22Rv1 (cell line): Measurements from ENCODE around the gene PROK1.

Experiments used
- H3K27ac ChIP-seq: fragments of 450-650 bp; 2 replicates; pipeline ENCODE4 v1.5.1; 2017
- ZFX ChIP-seq: fragments of 450-650 bp; IDR thresholded peaks from 2 replicates; pipeline ENCODE4 v1.6.1; 2017; ENCODE audit warnings: antibody characterized with exemption, borderline replicate concordance
- TF ChIP-seq, protein P1 (sequence below): fragments of 450-650 bp; IDR thresholded peaks from 2 replicates; pipeline ENCODE4 v1.5.1; 2017; ENCODE audit warnings: mild to moderate bottlenecking

The PROK1 gene

GRCh38 chr1:110482662-110483307 lies 31.8 kb downstream of the PROK1 start:
- TF ChIP-seq, protein P1, sequence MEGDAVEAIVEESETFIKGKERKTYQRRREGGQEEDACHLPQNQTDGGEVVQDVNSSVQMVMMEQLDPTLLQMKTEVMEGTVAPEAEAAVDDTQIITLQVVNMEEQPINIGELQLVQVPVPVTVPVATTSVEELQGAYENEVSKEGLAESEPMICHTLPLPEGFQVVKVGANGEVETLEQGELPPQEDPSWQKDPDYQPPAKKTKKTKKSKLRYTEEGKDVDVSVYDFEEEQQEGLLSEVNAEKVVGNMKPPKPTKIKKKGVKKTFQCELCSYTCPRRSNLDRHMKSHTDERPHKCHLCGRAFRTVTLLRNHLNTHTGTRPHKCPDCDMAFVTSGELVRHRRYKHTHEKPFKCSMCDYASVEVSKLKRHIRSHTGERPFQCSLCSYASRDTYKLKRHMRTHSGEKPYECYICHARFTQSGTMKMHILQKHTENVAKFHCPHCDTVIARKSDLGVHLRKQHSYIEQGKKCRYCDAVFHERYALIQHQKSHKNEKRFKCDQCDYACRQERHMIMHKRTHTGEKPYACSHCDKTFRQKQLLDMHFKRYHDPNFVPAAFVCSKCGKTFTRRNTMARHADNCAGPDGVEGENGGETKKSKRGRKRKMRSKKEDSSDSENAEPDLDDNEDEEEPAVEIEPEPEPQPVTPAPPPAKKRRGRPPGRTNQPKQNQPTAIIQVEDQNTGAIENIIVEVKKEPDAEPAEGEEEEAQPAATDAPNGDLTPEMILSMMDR, result no peak
- no peak for TF ChIP-seq ZFX
- H3K27ac ChIP-seq, result no peak overlapping the region

DNA sequence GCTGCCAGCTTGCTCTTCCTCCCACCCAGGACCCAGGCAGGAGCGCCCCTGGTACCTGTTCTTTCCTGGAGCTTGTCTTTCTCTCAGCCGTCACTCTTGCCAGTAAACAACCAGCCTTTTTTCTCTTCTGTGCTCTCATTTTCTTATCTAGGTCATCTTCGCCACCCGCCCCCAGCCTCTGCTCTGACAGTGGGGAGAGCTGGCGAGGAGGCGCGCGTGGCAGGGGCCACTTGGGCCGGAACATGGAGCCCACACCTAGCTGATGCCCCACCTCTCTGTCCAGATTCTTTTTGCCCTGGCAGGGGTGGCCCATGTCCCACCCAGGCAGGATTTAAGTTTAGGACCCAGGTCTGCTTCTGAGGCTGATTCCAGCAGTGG lies 32.3 kb downstream of the PROK1 start:
- H3K27ac ChIP-seq, result no peak overlapping the region
- TF ChIP-seq, protein P1, result no peak
- no peak for TF ChIP-seq ZFX

GRCh38 chr1:110484801-110485200 lies 33.9 kb downstream of the PROK1 start:
- TF ChIP-seq ZFX, result no peak
- TF ChIP-seq, protein P1, result no peak

DNA sequence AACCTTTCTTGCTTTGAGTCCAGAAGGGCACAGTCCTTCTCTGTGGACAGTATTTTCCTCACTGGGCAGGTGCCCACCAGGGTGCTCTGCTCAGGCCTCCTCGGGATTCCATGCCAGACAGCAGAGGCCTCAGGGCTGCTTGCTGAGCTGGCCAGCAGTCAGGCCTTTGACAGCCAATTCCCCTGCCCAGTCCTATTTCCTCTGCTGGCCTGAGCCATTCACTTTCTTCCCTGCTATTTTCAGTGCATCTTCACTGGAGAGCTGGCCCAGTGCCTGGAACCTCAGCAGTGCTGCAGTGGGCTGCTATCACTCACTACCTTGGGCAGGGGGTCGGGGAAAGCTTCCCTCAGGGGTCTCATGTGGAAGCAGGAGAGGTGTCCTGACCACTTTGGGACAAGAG lies 34.8 kb downstream of the PROK1 start:
- no peak for TF ChIP-seq ZFX
- TF ChIP-seq, protein P1, result no peak
- H3K27ac ChIP-seq, result no peak overlapping the region

More at GRCh38 chr1:110484801-110485200, 33.9 kb downstream of the PROK1 start:
- no peak overlapping the region for H3K27ac ChIP-seq

DNA sequence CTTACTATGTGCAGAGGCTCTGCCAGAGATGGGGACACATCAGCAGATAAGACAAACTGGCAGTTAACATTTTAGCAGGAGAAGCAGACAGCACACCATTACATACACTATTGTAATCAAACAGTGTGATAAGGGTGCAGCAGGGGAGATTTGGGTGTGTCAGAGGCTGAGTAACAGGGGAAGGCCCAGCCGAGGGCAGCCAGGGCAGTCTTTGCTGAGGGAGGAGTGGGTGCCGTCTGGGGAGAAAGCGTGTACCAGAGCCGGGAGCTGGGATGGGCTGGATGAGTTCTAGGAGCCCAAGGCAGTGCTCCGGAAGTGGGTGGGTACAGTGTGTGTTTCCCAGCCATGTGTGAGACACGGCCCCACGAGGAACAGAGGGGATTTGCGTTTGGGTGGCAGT lies 36.8 kb downstream of the PROK1 start:
- TF ChIP-seq ZFX, result no peak
- TF ChIP-seq, protein P1, result no peak
- no peak overlapping the region for H3K27ac ChIP-seq

GRCh38 chr1:110488161-110488560 lies 37.2 kb downstream of the PROK1 start:
- H3K27ac ChIP-seq, result no peak overlapping the region
- TF ChIP-seq, protein P1, result no peak
- no peak for TF ChIP-seq ZFX

DNA sequence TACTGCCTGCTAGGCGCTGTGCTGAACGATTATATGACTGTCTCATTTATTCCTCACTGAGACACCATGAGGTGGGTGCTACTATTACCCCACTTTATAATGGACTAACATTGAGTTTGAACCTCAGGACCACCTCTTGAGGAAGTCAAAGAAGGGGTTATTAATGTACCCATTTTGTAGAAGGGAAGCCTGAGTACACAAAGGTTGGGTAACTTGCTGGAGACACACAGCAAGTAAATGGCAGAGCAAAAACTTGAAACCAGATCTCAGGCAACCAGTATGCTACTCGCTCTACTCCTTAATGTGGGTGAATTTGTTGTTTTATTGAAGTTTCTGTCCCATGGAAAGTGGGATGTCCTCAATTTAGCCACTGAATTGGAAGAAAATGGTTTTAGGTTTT lies 37.9 kb downstream of the PROK1 start:
- no peak overlapping the region for H3K27ac ChIP-seq
- TF ChIP-seq, protein P1, result no peak
- no peak for TF ChIP-seq ZFX
